HUES64 (cell line): ENCODE data around the gene RFTN1.

Source experiments
- H3K27ac ChIP-seq: 2 replicates; pipeline ENCODE4 v1.7.0; 2013; ENCODE audit warnings: low read depth, low read length, inconsistent platforms
- H3K27me3 ChIP-seq: 2 replicates; pipeline ENCODE4 v1.6.1; 2013; ENCODE audit warnings: mild to moderate bottlenecking, low read length; ENCODE audit not compliant: insufficient read depth
- H3K36me3 ChIP-seq: 2 replicates; pipeline ENCODE4 v1.6.1; 2013; ENCODE audit warnings: mild to moderate bottlenecking, low read length; ENCODE audit not compliant: insufficient read depth
- H3K4me1 ChIP-seq: 2 replicates; pipeline ENCODE4 v1.6.1; 2013; ENCODE audit warnings: mild to moderate bottlenecking, low read length, moderate library complexity; ENCODE audit not compliant: insufficient read depth
- H3K4me3 ChIP-seq: 2 replicates; pipeline ENCODE4 v1.5.1; 2013; ENCODE audit warnings: mild to moderate bottlenecking, low read length, moderate library complexity
- H3K9ac ChIP-seq: 2 replicates; pipeline ENCODE4 v1.6.1; 2013; ENCODE audit warnings: mild to moderate bottlenecking, low read depth, low read length
- H3K9me3 ChIP-seq: 2 replicates; pipeline ENCODE4 v1.6.1; 2013; ENCODE audit warnings: low read depth, low read length; ENCODE audit not compliant: insufficient read depth
- WGBS: fragments of 150-250, 120-280 bp; methylation state at CpG from one replicate; pipeline ENCODE4 v1.1.7; 2013; ENCODE audit warnings: missing lambda C conversion rate; 5-methylcytosine and 5-hydroxymethylcytosine counted together

The RFTN1 gene

DNA sequence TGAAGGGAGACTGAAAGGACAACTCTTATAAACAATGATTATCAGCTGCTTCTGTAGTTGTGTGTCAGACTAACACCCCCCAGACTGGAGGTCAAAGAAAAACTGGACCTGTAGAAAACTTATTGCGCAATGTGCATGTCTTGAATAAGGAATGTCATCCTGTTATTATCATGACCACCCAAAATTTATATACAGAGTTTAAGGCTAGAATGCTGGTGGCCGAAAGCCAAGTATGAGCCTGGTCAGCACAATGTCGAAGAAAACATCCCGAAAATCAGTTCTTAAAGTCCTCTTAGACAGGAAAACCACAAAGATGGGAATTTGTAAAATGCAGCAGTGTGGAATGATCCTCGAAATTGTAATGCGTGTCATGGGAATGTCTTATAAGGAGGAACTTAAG, 29.3 kb downstream of the RFTN1 start:
- H3K4me1 ChIP-seq: peaks cover 44% of the 10 kb centered on the region
- no peak overlapping the region for H3K9ac ChIP-seq
- no peak overlapping the region for H3K27ac ChIP-seq
- no peaks in the 10 kb centered on the region for H3K9me3 ChIP-seq
- H3K4me3 ChIP-seq: no peak overlapping the region
- H3K27me3 ChIP-seq: peaks cover 11% of the 10 kb centered on the region; the same call in 1 of the 2 replicates
- H3K36me3 ChIP-seq: no peaks in the 10 kb centered on the region
- 86% methylated on average over 6 of the region's 6 CpGs for WGBS

DNA sequence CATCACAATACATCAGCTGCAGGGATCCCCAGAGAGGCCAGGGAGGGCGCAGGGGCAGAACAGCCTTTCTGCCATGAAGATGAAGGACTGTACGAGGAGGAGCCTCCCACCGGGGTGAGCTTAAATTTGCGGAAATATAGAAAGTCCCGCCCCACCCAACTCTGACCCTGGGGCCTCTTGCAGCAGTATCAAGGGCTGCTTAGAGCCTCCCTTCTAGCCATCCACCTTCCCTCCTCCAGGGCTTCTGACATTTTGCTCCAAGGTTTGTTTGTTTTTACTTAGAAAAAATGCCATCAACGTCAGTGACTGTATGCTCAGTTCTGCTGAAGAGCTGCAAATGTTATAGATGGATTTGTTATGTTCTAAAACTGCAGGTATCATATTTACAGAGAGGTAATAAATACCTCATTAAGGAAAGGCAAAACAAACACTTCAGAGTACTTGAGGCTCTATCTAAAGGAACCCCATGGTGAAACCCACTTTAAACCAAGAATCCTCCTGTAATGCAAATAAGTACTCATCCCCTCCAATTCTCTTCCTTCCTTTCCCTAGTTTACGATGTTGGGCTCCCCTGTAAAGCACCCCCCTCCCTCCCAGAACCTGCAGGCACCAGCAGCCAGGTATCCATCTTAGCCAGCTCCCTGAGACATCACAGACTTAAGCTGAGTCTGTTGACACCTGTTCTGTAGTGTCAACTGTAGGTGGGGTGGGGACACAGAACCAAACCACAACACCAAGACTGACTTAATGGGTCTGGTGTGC, 30.5 kb downstream of the RFTN1 start:
- Histone ChIP-seq H3K9me3 (no peaks in the 10 kb centered on the region), H3K27me3 (peaks cover 11% of the 10 kb centered on the region; the same call in 1 of the 2 replicates), H3K27ac (peak overlapping the region; percentile 32; the same call in 1 of the 2 replicates), H3K9ac (no peak overlapping the region), H3K4me3 (no peak overlapping the region), H3K36me3 (no peaks in the 10 kb centered on the region), H3K4me1 (peaks cover 44% of the 10 kb centered on the region)
- 13% methylated on average over 7 of the region's 7 CpGs for WGBS

DNA sequence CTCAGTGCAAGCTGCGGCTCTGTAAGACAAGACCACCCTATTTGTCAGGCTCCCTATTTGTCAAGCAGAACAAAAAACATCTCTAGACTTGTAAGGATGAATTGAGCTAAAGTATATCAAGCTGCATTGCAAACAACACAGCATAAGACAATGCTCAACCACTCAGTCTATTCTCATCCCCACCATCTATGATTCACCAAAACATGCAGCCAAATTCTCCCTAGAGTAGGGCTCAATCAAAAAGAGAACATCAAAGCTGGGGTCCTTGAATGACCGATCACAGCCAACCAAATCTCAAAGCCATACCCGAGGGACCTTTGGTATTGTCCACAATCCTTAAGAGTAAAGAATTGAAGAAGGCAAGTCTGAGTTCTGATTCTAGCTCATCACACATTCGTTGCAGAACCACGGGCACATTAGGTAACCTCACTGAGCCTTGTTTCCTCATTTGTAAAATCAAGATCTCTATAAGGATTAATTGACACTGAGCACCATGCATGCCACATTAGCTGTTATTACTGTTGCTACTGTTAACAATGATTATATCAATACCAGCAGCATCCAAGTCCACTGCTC, 31.2 kb downstream of the RFTN1 start:
- H3K9ac ChIP-seq: no peak overlapping the region
- peaks cover 11% of the 10 kb centered on the region; the same call in 1 of the 2 replicates for H3K27me3 ChIP-seq
- no peak overlapping the region; the same call in 1 of the 2 replicates for H3K27ac ChIP-seq
- WGBS: 86% methylated on average over 5 of the region's 5 CpGs
- H3K36me3 ChIP-seq: no peaks in the 10 kb centered on the region
- no peaks in the 10 kb centered on the region for H3K9me3 ChIP-seq
- H3K4me3 ChIP-seq: no peak overlapping the region
- peaks cover 44% of the 10 kb centered on the region for H3K4me1 ChIP-seq

DNA sequence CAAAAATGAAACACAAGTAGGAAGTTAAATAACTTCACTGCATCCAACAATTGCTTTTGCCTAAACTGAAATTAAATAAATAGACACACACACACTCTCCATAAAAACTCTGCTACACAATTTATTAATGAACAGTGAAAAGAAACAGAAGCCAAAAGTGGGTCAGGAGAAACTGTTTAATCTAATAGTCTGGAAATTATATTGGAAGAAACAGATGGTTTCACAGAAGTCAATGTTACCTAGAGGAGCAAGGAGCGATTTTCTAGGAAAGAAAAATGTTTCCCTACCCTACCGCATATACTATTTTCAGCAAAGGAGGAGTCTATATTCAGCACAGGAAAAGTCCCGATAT, 32.0 kb downstream of the RFTN1 start:
- WGBS: 91% methylated on average over 3 of the region's 3 CpGs
- H3K4me3 ChIP-seq: no peak overlapping the region
- peaks cover 11% of the 10 kb centered on the region; the same call in 1 of the 2 replicates for H3K27me3 ChIP-seq
- H3K9me3 ChIP-seq: no peaks in the 10 kb centered on the region
- H3K36me3 ChIP-seq: no peaks in the 10 kb centered on the region
- H3K4me1 ChIP-seq: peaks cover 44% of the 10 kb centered on the region
- H3K9ac ChIP-seq: no peak overlapping the region
- no peak overlapping the region for H3K27ac ChIP-seq

DNA sequence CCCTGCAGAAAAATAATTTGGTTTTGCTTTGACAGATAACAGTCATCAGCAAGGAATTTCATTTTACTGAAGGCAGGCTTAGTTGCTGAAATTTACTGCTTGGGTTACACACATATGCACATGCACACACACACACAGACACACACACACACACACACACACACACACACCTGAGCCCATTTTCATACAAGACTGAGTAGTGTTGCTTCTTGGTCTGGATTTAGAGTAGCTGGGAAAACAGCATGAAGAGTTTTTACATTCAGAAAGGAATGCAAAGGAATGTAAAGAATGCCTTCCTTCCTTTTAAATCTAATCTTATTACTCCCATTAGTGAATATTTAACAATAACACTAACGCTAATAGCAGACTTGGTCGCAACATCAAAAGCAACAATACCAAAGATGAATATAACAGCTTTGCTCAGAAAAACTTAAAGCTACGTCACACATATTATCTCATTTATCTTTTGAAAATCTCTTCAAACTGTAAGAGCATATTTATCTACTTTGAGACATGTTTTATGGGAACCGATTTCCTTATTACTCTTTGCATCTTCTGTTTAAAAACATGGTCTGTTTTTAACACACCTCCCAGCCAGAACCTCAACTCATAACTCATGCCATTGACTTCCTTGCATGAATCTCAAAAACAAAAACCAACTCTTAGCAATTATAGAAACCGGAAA, 32.5 kb downstream of the RFTN1 start:
- H3K4me3 ChIP-seq: no peak overlapping the region
- H3K36me3 ChIP-seq: no peaks in the 10 kb centered on the region
- WGBS: 73% methylated on average over 5 of the region's 5 CpGs
- H3K9ac ChIP-seq: no peak overlapping the region
- H3K4me1 ChIP-seq: peaks cover 44% of the 10 kb centered on the region
- no peaks in the 10 kb centered on the region for H3K9me3 ChIP-seq
- H3K27me3 ChIP-seq: peaks cover 11% of the 10 kb centered on the region; the same call in 1 of the 2 replicates
- H3K27ac ChIP-seq: no peak overlapping the region

DNA sequence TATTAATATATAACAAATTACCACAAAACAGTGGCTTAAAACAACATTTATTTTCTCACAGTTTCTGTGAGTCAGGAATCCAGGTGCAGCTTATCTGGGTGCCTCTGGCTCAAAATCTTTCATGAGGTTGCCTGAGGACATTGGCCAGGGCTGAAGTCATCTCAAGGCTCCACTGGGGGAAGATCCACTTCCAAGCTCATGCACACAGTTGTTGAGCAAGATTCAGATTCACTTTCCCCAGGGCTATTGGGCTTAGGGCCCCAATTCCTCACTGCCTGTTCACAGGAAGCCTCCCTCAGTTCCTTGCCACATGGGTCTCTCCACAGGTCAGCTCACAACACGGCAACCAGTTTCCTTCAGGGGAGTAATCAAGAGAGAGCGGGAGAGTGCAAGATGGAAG, 35.0 kb downstream of the RFTN1 start:
- H3K9ac ChIP-seq: no peak overlapping the region
- WGBS: 93% methylated on average over 2 of the region's 2 CpGs
- no peak overlapping the region for H3K27ac ChIP-seq
- H3K27me3 ChIP-seq: peaks cover 7% of the 10 kb centered on the region; the same call in 1 of the 2 replicates
- peaks cover 34% of the 10 kb centered on the region for H3K4me1 ChIP-seq
- H3K4me3 ChIP-seq: no peak overlapping the region
- no peaks in the 10 kb centered on the region for H3K9me3 ChIP-seq
- H3K36me3 ChIP-seq: no peaks in the 10 kb centered on the region

DNA sequence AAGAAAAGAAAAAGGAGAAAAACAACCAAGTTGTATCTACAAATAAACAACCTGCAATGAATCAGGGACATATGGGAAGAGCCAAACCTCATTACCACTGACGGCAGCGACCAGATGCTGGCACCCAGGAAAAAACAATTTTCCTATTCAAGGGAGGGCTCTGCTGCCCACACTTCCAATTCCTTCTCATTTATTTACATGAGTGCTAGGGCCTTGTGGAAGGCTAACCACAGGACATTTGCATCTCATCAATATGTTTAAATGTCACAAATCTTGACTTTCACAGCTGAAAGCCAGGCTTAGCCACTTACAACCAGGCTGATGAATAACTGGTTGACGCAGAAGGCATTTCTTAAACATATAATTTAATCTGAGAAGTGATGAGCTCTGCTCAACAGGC, 36.0 kb downstream of the RFTN1 start:
- Histone ChIP-seq H3K4me1 (peaks cover 26% of the 10 kb centered on the region), H3K9ac (no peak overlapping the region), H3K27ac (no peak overlapping the region), H3K9me3 (no peaks in the 10 kb centered on the region), H3K27me3 (peaks cover 7% of the 10 kb centered on the region; the same call in 1 of the 2 replicates), H3K4me3 (no peak overlapping the region), H3K36me3 (no peaks in the 10 kb centered on the region)
- 87% methylated on average over 2 of the region's 3 CpGs for WGBS

DNA sequence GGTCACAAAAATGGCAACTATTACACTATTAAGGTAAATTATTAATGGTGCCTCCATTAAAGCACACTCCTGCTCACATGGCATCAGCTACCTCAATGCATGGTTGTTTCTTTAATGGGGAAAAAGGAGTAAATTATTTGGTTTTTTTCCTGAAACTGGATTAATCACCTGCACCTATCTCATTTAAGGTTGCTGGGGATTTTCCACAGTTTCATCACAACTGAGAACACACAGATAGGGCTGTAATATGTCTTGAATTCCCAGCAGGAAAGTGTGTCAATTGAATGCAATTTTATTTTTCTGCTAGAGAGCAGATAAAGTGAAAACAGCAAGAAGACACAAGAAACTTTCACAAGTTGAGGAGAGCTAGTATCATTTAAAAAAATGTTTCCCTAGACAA, 36.4 kb downstream of the RFTN1 start:
- peaks cover 21% of the 10 kb centered on the region for H3K4me1 ChIP-seq
- H3K9ac ChIP-seq: no peak overlapping the region
- H3K4me3 ChIP-seq: no peak overlapping the region
- no peaks in the 10 kb centered on the region for H3K36me3 ChIP-seq
- peaks cover 6% of the 10 kb centered on the region; the same call in 1 of the 2 replicates for H3K27me3 ChIP-seq
- no peaks in the 10 kb centered on the region for H3K9me3 ChIP-seq
- H3K27ac ChIP-seq: no peak overlapping the region

DNA sequence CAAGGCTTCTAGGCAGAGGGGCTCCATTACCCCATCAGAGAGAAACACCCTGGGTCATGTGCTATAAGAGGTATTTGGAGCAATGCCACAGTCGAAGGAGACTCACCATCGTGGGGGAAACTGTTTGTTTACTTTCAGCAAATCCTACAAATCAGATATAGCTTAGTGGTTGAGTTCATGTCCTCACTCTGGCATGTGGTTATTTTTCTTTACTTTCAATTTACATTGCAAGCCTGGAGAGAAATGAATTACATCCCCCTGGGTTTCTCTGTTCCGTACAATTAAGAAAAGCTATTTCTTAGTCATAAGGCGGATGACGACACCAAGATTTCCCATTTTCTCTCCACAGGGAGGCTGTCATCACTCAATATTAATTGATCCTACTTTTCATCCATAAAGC, 36.9 kb downstream of the RFTN1 start:
- Histone ChIP-seq H3K27me3 (peaks cover 2% of the 10 kb centered on the region; the same call in 1 of the 2 replicates), H3K4me3 (no peak overlapping the region), H3K27ac (no peak overlapping the region), H3K4me1 (peaks cover 17% of the 10 kb centered on the region), H3K9ac (no peak overlapping the region), H3K9me3 (no peaks in the 10 kb centered on the region), H3K36me3 (no peaks in the 10 kb centered on the region)
- 97% methylated on average over 4 of the region's 5 CpGs for WGBS

DNA sequence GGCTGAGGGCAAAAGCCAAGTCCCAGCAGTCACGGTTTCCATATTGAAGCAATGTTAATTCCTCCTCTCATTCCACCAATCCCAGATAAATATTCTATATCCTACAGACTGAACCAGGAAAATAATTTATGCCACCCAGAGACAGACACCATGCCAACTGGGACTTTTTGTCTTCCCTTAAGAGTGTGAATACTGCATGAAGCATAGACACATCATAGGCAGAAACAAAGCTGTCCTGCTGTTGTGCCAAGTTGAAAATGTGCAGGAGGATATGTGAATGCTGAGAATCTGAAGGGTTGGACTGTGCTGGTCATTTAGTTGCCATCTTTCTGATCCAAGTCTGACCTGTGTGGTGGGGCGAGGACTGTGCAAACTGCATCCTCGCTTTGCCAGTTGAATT, 37.7 kb downstream of the RFTN1 start:
- Histone ChIP-seq H3K27me3 (no peaks in the 10 kb centered on the region), H3K9ac (no peak overlapping the region), H3K9me3 (no peaks in the 10 kb centered on the region), H3K36me3 (no peaks in the 10 kb centered on the region), H3K27ac (no peak overlapping the region), H3K4me1 (peaks cover 9% of the 10 kb centered on the region), H3K4me3 (no peak overlapping the region)
- 95% methylated on average over 3 of the region's 3 CpGs for WGBS

DNA sequence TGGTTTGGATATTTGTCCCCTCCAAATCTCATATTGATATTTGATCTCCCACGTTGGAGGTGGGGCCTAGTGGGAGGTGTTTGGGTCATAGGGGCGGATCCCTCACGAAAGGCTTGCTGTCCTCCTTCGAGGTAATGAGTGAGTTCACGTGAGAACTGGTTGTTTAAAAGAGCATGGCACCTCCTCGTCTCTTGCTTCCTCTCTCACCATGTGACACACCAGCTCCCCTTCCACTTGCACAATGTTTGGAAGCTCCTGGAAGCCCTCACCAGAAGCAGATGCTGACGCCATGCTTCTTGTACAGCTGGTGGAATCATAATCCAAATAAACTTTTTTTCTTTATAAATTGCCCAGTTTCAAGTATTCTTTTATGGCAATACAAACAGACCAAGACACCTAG, 38.6 kb downstream of the RFTN1 start:
- no peak overlapping the region for H3K27ac ChIP-seq
- H3K36me3 ChIP-seq: no peaks in the 10 kb centered on the region
- no peaks in the 10 kb centered on the region for H3K27me3 ChIP-seq
- H3K9me3 ChIP-seq: no peaks in the 10 kb centered on the region
- no peak overlapping the region for H3K9ac ChIP-seq
- no peak overlapping the region for H3K4me3 ChIP-seq
- WGBS: 81% methylated on average over 7 of the region's 7 CpGs
- H3K4me1 ChIP-seq: 0 out of 2 replicates have a peak, but pooled peaks cover under 1% of the 10 kb centered on the region
